ENCODE measurements around the gene ZDHHC16.
A peak's percentile ranks its signal among the peaks of the same experiment; 100 is the strongest.

DNA sequence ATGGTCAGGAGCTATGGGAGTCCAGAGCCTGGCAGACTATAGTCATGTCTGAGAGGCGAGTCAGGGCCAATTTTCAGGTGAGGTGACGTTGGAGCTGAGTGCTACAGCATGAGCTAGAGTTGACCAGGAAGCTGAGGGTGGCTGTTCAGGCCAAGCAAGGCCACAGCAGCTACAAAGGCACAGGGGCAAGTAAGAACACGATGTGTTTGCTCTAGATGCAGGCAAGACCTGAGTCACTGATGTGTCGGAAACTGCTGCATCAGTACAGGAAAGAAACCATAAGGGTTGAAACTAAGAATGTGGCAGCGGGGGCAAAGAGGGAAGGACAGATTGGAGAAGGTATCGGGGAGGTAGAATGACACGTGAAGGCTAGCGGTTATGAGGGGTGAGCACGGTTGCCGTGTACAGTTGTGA, 33.1 kb upstream of the ZDHHC16 start:
- TF ChIP-seq, protein P1, sequence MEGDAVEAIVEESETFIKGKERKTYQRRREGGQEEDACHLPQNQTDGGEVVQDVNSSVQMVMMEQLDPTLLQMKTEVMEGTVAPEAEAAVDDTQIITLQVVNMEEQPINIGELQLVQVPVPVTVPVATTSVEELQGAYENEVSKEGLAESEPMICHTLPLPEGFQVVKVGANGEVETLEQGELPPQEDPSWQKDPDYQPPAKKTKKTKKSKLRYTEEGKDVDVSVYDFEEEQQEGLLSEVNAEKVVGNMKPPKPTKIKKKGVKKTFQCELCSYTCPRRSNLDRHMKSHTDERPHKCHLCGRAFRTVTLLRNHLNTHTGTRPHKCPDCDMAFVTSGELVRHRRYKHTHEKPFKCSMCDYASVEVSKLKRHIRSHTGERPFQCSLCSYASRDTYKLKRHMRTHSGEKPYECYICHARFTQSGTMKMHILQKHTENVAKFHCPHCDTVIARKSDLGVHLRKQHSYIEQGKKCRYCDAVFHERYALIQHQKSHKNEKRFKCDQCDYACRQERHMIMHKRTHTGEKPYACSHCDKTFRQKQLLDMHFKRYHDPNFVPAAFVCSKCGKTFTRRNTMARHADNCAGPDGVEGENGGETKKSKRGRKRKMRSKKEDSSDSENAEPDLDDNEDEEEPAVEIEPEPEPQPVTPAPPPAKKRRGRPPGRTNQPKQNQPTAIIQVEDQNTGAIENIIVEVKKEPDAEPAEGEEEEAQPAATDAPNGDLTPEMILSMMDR (IDR thresholded peaks at IDR 0.05), result peak in 1 of 4 experiments; percentile 10
- peak; percentile 39 for TF ChIP-seq POLR2A (IDR thresholded peaks at IDR 0.05)
